CD4-positive, alpha-beta T cell (primary cell): Measurements from ENCODE around the gene EIF3C. TPM values are rescaled to one million over a fixed set of nuclear protein-coding genes. Genes with fewer than 3 reads are reported as not detected.
"Not testable (repeated sequence)": the region's sequence is repeated elsewhere in the genome, so short reads cannot be mapped to it uniquely, and the experiment has no call there.

Experiments
- ATAC-seq: fragments of 200-7000 bp; cut with Tn5 transposase; one replicate; pipeline ENCODE4 v1.10.0; 2022; ENCODE audit warnings: mild to moderate bottlenecking; ENCODE audit not compliant: poor library complexity
- CTCF ChIA-PET: fragments of 350-600 bp; sonication (Branson Sonifier 250); formaldehyde crosslinking; loops from one replicate; lab custom pipeline; 2021; ENCODE audit warnings: antibody characterized with exemption, inconsistent platforms; lab: Charles Lee
- POLR2A ChIA-PET: fragments of 350-600 bp; sonication (Branson Sonifier 250); formaldehyde crosslinking; loops from one replicate; lab custom pipeline; 2021; ENCODE audit warnings: antibody characterized with exemption, inconsistent platforms; lab: Charles Lee
- DNase-seq, 14 experiments: peaks; one replicate each; pipeline ENCODE4 v3.0.0-alpha.2; 2013 to 2020; ENCODE audit warnings: mixed read lengths in 2 of 14
- H3K27ac ChIP-seq, 2 donors: one replicate each; pipeline versions ENCODE4 v1.5.1 to v1.7.0; 2013; ENCODE audit warnings: low read length in 2 of 2, low read depth in 1 of 2, mild to moderate bottlenecking in 1 of 2
- H3K27me3 ChIP-seq, 2 experiments: 1 replicate in 1 of 2; 2 replicates in 1 of 2; pipeline versions ENCODE4 v1.6.1 to v1.7.0; 2013; ENCODE audit warnings: low read length in 2 of 2, control low read depth in 1 of 2, mild to moderate bottlenecking in 1 of 2, moderate library complexity in 1 of 2; ENCODE audit not compliant: insufficient read depth in 2 of 2, control insufficient read depth in 1 of 2
- H3K36me3 ChIP-seq: one replicate; pipeline ENCODE4 v1.6.1; 2013; ENCODE audit warnings: low read length, control low read depth; ENCODE audit not compliant: insufficient read depth
- H3K4me1 ChIP-seq: one replicate; pipeline ENCODE4 v1.6.1; 2013; ENCODE audit warnings: low read length, control low read depth; ENCODE audit not compliant: insufficient read depth
- H3K4me3 ChIP-seq: one replicate; pipeline ENCODE4 v1.5.1; 2013; ENCODE audit warnings: mild to moderate bottlenecking, low read length, moderate library complexity
- H3K9me3 ChIP-seq, 2 experiments: 1 replicate in 1 of 2; 2 replicates in 1 of 2; pipeline versions ENCODE4 v1.6.1 to v1.7.0; 2013; ENCODE audit warnings: low read length in 2 of 2, mild to moderate bottlenecking in 2 of 2, control low read depth in 1 of 2, moderate library complexity in 1 of 2; ENCODE audit not compliant: control insufficient read depth in 1 of 2, insufficient read depth in 1 of 2
- H3K27ac Mint-ChIP-seq: one replicate; pipeline ENCODE4 v1.8.0; 2020; ENCODE audit warnings: mixed read lengths
- H3K27me3 Mint-ChIP-seq: one replicate; pipeline ENCODE4 v1.8.0; 2021; ENCODE audit warnings: mixed read lengths
- H3K36me3 Mint-ChIP-seq: one replicate; pipeline ENCODE4 v1.8.0; 2021; ENCODE audit warnings: low read depth, mixed read lengths
- H3K4me1 Mint-ChIP-seq: one replicate; pipeline ENCODE4 v1.8.0; 2021; ENCODE audit warnings: low read depth, mixed read lengths
- H3K4me3 Mint-ChIP-seq: one replicate; pipeline ENCODE4 v1.8.0; 2020; ENCODE audit warnings: mild to moderate bottlenecking, mixed read lengths
- H3K9me3 Mint-ChIP-seq: one replicate; pipeline ENCODE4 v1.8.0; 2020; ENCODE audit warnings: mixed read lengths
- intact Hi-C, 2 experiments: fragments of 100-400 bp; cut with DNase I in 1 of 2; cut with micrococcal nuclease in 1 of 2; formaldehyde crosslinking; loops; one replicate each; pipeline versions ENCODE4 v1.15.1 to v1.9.0; 2023 to 2025; cut with DNase I, micrococcal nuclease
- microRNA-seq: library from miRNA; unstranded; fragments of <30 nt; microRNA quantifications from one replicate; pipeline ENCODE4 v1.2.0, GENCODE V29; 2021; ENCODE audit warnings: borderline microRNAs expressed, borderline replicate concordance
- total RNA-seq, 174 experiments: library from RNA in 2 of 174; stranded (reverse) in 2 of 174; gene quantifications; one replicate each; pipeline ENCODE4 v1.2.3 and lab custom pipeline; 2021 to 2026

Gene EIF3C
- total RNA-seq, 2 experiments from 2014 or later = 220 to 237 TPM

DNA sequence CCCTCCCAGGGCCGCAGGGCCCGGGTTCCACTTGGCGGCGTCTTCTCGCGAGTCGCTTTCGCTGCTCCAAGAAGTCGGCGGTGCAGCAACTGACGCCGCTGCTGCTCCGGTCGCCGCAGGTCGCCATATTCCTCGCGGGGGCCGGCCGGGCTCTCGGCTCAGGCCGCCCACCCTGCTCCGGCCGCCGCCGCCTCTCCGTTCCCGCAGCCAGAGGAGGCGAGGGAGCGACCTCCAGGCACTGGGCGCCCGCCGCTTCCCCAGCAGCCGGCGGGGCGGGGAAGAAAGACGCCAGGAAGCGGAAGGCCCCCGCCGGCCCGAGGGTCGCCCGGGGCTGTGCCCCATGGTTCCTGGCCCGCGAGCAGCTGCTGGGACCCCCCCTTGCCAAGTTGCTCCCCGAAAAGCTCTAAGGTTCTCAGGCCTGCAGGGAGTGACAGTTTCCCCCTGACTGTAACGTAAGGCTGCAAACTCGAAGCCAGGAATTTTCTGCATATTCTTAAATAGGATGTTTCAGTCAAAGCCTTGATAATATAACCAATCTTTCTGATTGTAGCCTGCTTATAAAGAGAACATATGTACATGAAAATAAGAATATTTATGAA is 39.3 kb downstream of the EIF3C start:
- H3K27ac ChIP-seq, H3K4me1 ChIP-seq, H3K4me3 ChIP-seq, DNase-seq, H3K27ac Mint-ChIP-seq, H3K4me3 Mint-ChIP-seq, CTCF ChIA-PET, H3K27me3 Mint-ChIP-seq, H3K9me3 Mint-ChIP-seq, H3K27me3 ChIP-seq, H3K4me1 Mint-ChIP-seq, POLR2A ChIA-PET, H3K9me3 ChIP-seq, H3K36me3 Mint-ChIP-seq, intact Hi-C loops, H3K36me3 ChIP-seq, ATAC-seq: not testable (repeated sequence)

DNA sequence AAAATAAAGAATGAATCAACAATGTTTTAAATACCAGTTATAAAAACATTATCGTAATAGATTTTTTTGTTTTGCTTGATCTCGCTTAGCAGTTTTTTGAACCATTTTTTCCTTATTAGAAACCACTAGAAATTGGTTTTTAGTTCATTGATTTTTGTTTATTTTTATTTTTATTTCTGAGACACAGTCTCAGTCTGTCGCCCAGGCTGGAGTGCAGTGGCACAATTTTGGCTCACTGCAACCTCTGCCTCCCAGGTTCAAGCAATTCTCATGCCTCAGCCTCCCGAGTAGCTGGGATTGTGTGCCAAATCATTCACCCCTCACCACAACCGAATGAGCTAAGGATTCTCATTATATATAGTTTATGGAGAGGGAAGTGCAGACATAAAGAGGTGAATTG is 40.2 kb downstream of the EIF3C start, which contains the start of gene NPIPB9:
Gene NPIPB9, plus strand, starts transcription at position 301 of the 400 bp plus-strand sequence.
- ATAC-seq, H3K36me3 ChIP-seq, H3K27me3 Mint-ChIP-seq, H3K27ac ChIP-seq, H3K27ac Mint-ChIP-seq, H3K27me3 ChIP-seq, H3K36me3 Mint-ChIP-seq, intact Hi-C loops, H3K9me3 Mint-ChIP-seq, H3K4me3 ChIP-seq, H3K4me1 ChIP-seq, DNase-seq, POLR2A ChIA-PET, CTCF ChIA-PET, H3K9me3 ChIP-seq, H3K4me3 Mint-ChIP-seq, H3K4me1 Mint-ChIP-seq: not testable (repeated sequence)

DNA sequence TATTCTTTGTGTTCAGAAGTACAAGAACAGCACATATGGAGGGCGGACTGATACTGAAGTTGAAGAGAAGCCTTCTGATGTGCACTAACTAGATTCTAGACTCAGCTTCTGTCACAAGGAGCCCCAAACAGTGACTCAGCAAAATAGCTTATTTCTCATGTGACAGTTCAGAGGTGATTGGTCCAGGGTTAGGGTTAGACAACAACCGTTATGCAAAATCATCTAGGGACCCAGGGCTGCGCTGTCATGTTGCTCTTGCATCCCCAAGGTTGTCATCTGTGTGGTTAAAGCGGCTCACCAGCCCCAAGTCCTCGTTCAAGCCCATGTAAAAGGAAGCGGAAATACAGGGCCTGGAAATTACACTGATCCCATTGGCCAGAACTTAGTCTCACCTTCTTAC is 70.4 kb downstream of the EIF3C start:
- H3K9me3 Mint-ChIP-seq, H3K27ac Mint-ChIP-seq, H3K4me1 ChIP-seq, H3K27me3 Mint-ChIP-seq, H3K36me3 Mint-ChIP-seq, POLR2A ChIA-PET, H3K4me1 Mint-ChIP-seq, H3K27ac ChIP-seq, H3K27me3 ChIP-seq, H3K4me3 ChIP-seq, DNase-seq, H3K36me3 ChIP-seq, CTCF ChIA-PET, H3K9me3 ChIP-seq, ATAC-seq, H3K4me3 Mint-ChIP-seq, intact Hi-C loops: not testable (repeated sequence)

DNA sequence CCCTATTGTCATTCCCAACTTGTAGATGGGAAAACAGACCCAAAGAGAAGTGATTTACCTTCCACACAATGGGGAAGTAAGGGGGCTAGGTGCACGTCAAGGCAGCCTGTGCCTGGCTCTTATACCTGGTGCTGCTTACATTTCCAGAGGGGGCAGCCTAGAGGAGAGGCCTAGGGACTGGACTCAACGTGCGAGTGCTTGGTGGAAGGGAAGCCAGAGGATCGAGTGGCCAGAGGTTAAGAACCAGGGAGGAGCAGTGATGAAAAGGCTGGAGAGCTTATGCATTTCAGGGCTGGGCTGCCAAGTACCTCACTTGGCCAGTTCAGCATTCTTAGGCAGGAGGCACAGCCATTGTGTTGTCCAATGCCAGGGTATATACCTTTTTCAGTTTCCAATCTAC is 71.1 kb downstream of the EIF3C start:
- H3K27ac ChIP-seq, H3K36me3 Mint-ChIP-seq, H3K27me3 Mint-ChIP-seq, H3K9me3 ChIP-seq, intact Hi-C loops, H3K4me3 ChIP-seq, CTCF ChIA-PET, ATAC-seq, H3K27ac Mint-ChIP-seq, H3K27me3 ChIP-seq, H3K4me1 Mint-ChIP-seq, DNase-seq, H3K36me3 ChIP-seq, H3K9me3 Mint-ChIP-seq, H3K4me3 Mint-ChIP-seq, POLR2A ChIA-PET, H3K4me1 ChIP-seq: not testable (repeated sequence)

Small RNA genes lying within 50 kb of the gene (microRNA-seq; reads per million reads assigned to microRNA genes)
- not detected for gene MIR6862-2

Other genes starting within 250 kb of the EIF3C start
- gene NPIPB7, start 239.1 kb upstream of the EIF3C start, total RNA-seq = not detected
- 10 to 100 TPM; 42.7 to 46.3 TPM for gene CLN3, start 219.4 kb upstream of the EIF3C start, total RNA-seq
- gene APOBR, start 216.8 kb upstream of the EIF3C start, total RNA-seq = 1 to 10 TPM; 5.6 to 6.1 TPM
- not detected for gene IL27, start 204.6 kb upstream of the EIF3C start, total RNA-seq
- not detected for gene NUPR1, start 172.5 kb upstream of the EIF3C start, total RNA-seq
- 10 to 100 TPM; 38.9 to 40.3 TPM for gene SGF29, start 157.5 kb upstream of the EIF3C start, total RNA-seq
- gene SULT1A2, start 114.4 kb upstream of the EIF3C start, total RNA-seq = under 1 TPM; 0.19 to 0.45 TPM
- 10 to 100 TPM; 13.8 to 14.4 TPM for gene SULT1A1, start 101.4 kb upstream of the EIF3C start, total RNA-seq
- gene NPIPB8, start 73.4 kb upstream of the EIF3C start, total RNA-seq = under 1 TPM in 1 of 2 experiments, not detected in 1; 0.58 TPM
- 1 to 10 TPM; 1.9 to 2.6 TPM for gene NPIPB9, start 40.3 kb downstream of the EIF3C start, total RNA-seq
- 100 to 1,000 TPM; 292 to 304 TPM for gene ATXN2L, start 111.5 kb downstream of the EIF3C start, total RNA-seq
- gene TUFM, start 134.9 kb downstream of the EIF3C start, total RNA-seq = 100 to 1,000 TPM; 102 to 103 TPM
- gene SH2B1, start 152.4 kb downstream of the EIF3C start, total RNA-seq = 10 to 100 TPM; 50.6 to 58.9 TPM
- under 1 TPM; 0.56 to 0.77 TPM for gene ATP2A1, start 167.0 kb downstream of the EIF3C start, total RNA-seq
- gene RABEP2, start 213.8 kb downstream of the EIF3C start, total RNA-seq = 10 to 100 TPM; 23.3 to 23.4 TPM
- gene CD19, start 220.5 kb downstream of the EIF3C start, total RNA-seq = under 1 TPM; 0.14 to 0.27 TPM
- 10 to 100 TPM; 47.4 to 51.0 TPM for gene NFATC2IP, start 239.5 kb downstream of the EIF3C start, total RNA-seq